Vagina (tissue), 2 donors: ENCODE results near the gene LAMTOR1. TPM values are rescaled to one million over a fixed set of nuclear protein-coding genes. Genes with fewer than 3 reads are reported as not detected.

Experiments
- DNase-seq, 2 donors: peaks; one replicate each; pipeline ENCODE4 v3.0.0-alpha.2; 2017; ENCODE audit errors: extremely low spot score in 2 of 2
- H3K27ac ChIP-seq: fragments of 200-600 bp; sonication (generic); one replicate; pipeline ENCODE4 v1.5.1; 2019
- H3K27me3 ChIP-seq: fragments of 200-600 bp; sonication (generic); one replicate; pipeline ENCODE4 v1.5.1; 2019
- H3K36me3 ChIP-seq, 2 donors: fragments of 200-600 bp; sonication (generic); one replicate each; pipeline ENCODE4 v1.5.1; 2017 to 2019
- H3K4me1 ChIP-seq: fragments of 200-600 bp; sonication (generic); one replicate; pipeline ENCODE4 v1.5.1; 2019
- H3K4me3 ChIP-seq, 2 donors: fragments of 200-600 bp; sonication (generic); 1 replicate in 1 of 2; 2 replicates in 1 of 2; pipeline ENCODE4 v1.5.1; 2016 to 2019
- H3K9me3 ChIP-seq: fragments of 200-600 bp; sonication (generic); one replicate; pipeline ENCODE4 v1.5.1; 2019
- CTCF ChIP-seq, 3 experiments: fragments of 450-650 bp in 2 of 3; fragments of 200-600 bp in 1 of 3; sonication (generic) in 1 of 3; IDR thresholded peaks; one replicate each; pipeline ENCODE4 v1.5.1; 2017 to 2019; ENCODE audit warnings: antibody characterized with exemption in 3 of 3, mild to moderate bottlenecking in 2 of 3, moderate library complexity in 2 of 3
- POLR2A ChIP-seq, 2 donors: fragments of 450-650 bp; IDR thresholded peaks; one replicate each; pipeline ENCODE4 v1.6.1; 2017; ENCODE audit warnings: antibody characterized with exemption in 2 of 2, mild to moderate bottlenecking in 2 of 2, moderate library complexity in 2 of 2
- POLR2AphosphoS5 ChIP-seq, 2 donors: sonication (generic); formaldehyde crosslinking; IDR thresholded peaks; one replicate each; pipeline ENCODE4 v1.9.0; 2017; ENCODE audit warnings: antibody characterized with exemption in 2 of 2, mild to moderate bottlenecking in 2 of 2, low read depth in 1 of 2; ENCODE audit not compliant: insufficient read depth in 1 of 2
- intact Hi-C: fragments of 100-400 bp; cut with DNase I; formaldehyde crosslinking; loops from one replicate; pipeline ENCODE4 v1.15.1; 2023
- total RNA-seq: library from RNA; depleted of rRNA; stranded (reverse); fragments of >200 nt; gene quantifications from one replicate; pipeline ENCODE4 v1.2.3, GENCODE V29; 2016

Gene LAMTOR1
- total RNA-seq, 1 donor from 2014 or later = 87.4 TPM

GRCh38 chr11:72125956-72126355 lies 22.9 kb upstream of the LAMTOR1 start:
- no peaks in the 10 kb centered on the region for H3K4me1 ChIP-seq
- intact Hi-C loops = no loop called here
- no peaks in the 10 kb centered on the region for H3K36me3 ChIP-seq
- no peak for DNase-seq
- no peaks in the 10 kb centered on the region for H3K27me3 ChIP-seq
- TF ChIP-seq POLR2AphosphoS5 (IDR thresholded peaks at IDR 0.05; ENCODE audit: insufficient read depth in 1 of 2, low read depth in 1 of 2) (no peak), POLR2A (IDR thresholded peaks at IDR 0.05) (no peak), CTCF (IDR thresholded peaks at IDR 0.05) (no peak)
- H3K4me3 ChIP-seq = no peak overlapping the region
- no peak overlapping the region for H3K27ac ChIP-seq
- H3K9me3 ChIP-seq = no peaks in the 10 kb centered on the region

- DNase-seq = no peak
- H3K9me3 ChIP-seq = no peaks in the 10 kb centered on the region
- intact Hi-C loops = no loop called here
- H3K4me1 ChIP-seq = no peaks in the 10 kb centered on the region
- H3K36me3 ChIP-seq = no peaks in the 10 kb centered on the region
- TF ChIP-seq POLR2A (IDR thresholded peaks at IDR 0.05) (no peak), POLR2AphosphoS5 (IDR thresholded peaks at IDR 0.05; ENCODE audit: insufficient read depth in 1 of 2, low read depth in 1 of 2) (no peak), CTCF (IDR thresholded peaks at IDR 0.05) (no peak)
- H3K27me3 ChIP-seq = no peaks in the 10 kb centered on the region
- H3K4me3 ChIP-seq = no peak overlapping the region
- H3K27ac ChIP-seq = no peak overlapping the region
These were observed 20.9 kb upstream of the LAMTOR1 start for GRCh38 chr11:72124046-72124445.

- H3K4me3 ChIP-seq = no peak overlapping the region
- intact Hi-C loops = no loop called here
- TF ChIP-seq POLR2AphosphoS5 (IDR thresholded peaks at IDR 0.05; ENCODE audit: insufficient read depth in 1 of 2, low read depth in 1 of 2) (no peak), POLR2A (IDR thresholded peaks at IDR 0.05) (no peak), CTCF (IDR thresholded peaks at IDR 0.05) (no peak)
- no peak overlapping the region for H3K27ac ChIP-seq
- DNase-seq = no peak
- H3K9me3 ChIP-seq = no peaks in the 10 kb centered on the region
- H3K4me1 ChIP-seq = no peaks in the 10 kb centered on the region
- H3K27me3 ChIP-seq = no peaks in the 10 kb centered on the region
- no peaks in the 10 kb centered on the region for H3K36me3 ChIP-seq
These were observed 20.1 kb upstream of the LAMTOR1 start for GRCh38 chr11:72123117-72123653.

- DNase-seq = no peak
- Histone ChIP-seq H3K27me3 (no peaks in the 10 kb centered on the region), H3K27ac (no peak overlapping the region), H3K4me3 (no peak overlapping the region), H3K9me3 (no peaks in the 10 kb centered on the region), H3K4me1 (no peaks in the 10 kb centered on the region), H3K36me3 (no peaks in the 10 kb centered on the region)
- no peak for TF ChIP-seq POLR2A (IDR thresholded peaks at IDR 0.05)
- intact Hi-C loops = no loop called here
These were observed 19.5 kb upstream of the LAMTOR1 start for GRCh38 chr11:72122607-72123006.

- intact Hi-C loops = no loop called here
- no peak for DNase-seq
- no peaks in the 10 kb centered on the region for H3K27me3 ChIP-seq
- H3K4me1 ChIP-seq = no peaks in the 10 kb centered on the region
- H3K4me3 ChIP-seq = no peak overlapping the region
- H3K27ac ChIP-seq = no peak overlapping the region
- TF ChIP-seq POLR2AphosphoS5 (IDR thresholded peaks at IDR 0.05; ENCODE audit: insufficient read depth in 1 of 2, low read depth in 1 of 2) (no peak), POLR2A (IDR thresholded peaks at IDR 0.05) (no peak), CTCF (IDR thresholded peaks at IDR 0.05) (no peak)
- no peaks in the 10 kb centered on the region for H3K36me3 ChIP-seq
- H3K9me3 ChIP-seq = no peaks in the 10 kb centered on the region
These were observed 17.8 kb upstream of the LAMTOR1 start for GRCh38 chr11:72120930-72121329.
